Fibroblast of peridontal ligament (primary cell): ENCODE data around the gene SMURF2.
A peak's percentile ranks its signal among the peaks of the same experiment; 100 is the strongest.
"Not testable (repeated sequence)": the region's sequence is repeated elsewhere in the genome, so short reads cannot be mapped to it uniquely, and the experiment has no call there.

Source experiments
- DNase-seq: peaks from one replicate; pipeline ENCODE4 v3.0.0-alpha.2; 2010; ENCODE audit errors: extremely low read depth

SMURF2 gene

DNA sequence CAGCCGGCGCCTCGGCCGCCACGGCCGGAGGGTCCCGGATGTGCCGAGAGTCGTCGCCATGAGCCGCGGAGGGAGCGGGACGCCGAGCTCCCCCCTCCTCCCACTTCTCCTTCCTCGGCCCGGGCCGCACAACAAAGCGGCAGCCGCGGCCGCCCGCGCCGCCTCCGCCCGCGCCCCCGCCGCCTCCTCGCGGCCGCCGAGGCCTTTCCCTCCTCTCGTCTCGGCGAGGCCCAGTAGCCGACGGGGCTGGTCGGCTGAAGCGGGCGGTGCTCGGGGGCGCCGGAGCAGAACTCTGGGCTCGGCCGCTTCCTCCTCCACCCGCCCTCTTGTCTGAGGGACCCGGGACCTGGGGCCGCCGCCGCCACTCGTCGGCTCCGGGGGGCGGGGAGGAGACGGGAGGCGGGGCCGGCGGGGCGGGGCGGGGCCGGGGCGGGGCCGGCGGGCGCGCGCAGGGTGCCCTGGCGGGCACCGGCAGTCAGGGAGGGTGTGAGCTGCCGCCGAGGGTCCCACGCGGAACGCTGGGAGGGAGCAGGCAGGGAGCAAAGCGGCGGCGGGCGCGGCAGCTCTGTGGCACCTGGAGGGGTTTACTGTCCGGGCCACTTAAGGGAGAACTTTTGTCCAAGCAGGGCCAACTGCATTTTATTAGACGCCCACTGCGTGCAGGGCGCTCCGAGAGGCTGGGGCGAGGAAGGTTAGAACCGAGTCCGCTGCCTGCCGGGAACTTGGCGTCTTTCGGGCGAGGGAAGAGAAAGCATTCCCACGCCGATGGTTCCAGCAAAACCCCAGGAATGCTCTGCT is at the start of gene SMURF2:
Gene SMURF2, minus strand, starts transcription at position 332 of the 798 bp plus-strand sequence. CDS start 427 bp downstream, outside the sequence.
- no peak for DNase-seq

DNA sequence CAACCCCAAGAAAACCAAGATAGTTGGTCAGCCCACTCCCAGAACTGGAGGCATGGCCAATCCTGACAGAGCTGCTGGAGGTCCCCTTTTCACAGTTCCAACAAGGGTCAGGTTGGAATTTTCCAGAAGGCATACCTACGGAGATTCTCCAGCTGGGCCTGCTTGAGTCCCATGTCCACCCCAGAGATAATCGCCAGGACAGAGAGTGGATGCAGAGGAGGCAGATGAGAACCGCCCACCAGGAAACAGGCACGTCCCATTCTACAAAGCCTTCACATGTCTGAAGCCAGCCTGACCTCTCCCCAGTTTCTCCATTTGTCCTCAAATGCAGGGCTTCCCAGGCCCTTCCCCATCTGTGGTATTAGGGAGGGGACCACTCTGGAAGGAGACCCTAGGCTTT is 47.4 kb upstream of the SMURF2 start:
- DNase-seq, result no peak

DNA sequence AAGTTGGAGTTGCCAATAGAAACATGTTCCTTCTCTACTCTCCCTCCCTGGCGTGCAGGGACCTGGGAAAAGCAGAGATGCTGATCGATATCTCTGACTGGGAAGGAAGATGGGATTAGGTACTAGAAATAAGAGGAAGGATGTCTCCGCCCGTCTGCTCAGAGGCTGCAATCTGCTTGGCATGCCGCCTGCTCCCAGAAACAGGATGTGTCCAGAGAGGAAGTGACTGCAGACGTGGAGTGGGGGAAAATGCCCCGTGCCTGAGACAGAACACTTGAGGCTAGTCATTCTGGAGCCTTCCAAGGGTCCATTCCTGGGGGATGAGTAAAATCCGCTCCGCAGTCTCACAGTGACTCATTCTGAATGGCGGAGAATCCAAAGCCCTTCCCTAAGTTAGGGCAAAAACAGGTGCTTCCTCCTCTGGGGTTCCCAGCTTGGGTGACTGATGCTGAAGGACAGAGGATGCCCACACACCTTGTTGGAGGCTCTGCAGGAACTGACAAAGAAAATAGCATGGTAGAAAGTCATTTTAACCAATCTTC is 45.0 kb upstream of the SMURF2 start:
- DNase-seq, result peak; percentile 97

DNA sequence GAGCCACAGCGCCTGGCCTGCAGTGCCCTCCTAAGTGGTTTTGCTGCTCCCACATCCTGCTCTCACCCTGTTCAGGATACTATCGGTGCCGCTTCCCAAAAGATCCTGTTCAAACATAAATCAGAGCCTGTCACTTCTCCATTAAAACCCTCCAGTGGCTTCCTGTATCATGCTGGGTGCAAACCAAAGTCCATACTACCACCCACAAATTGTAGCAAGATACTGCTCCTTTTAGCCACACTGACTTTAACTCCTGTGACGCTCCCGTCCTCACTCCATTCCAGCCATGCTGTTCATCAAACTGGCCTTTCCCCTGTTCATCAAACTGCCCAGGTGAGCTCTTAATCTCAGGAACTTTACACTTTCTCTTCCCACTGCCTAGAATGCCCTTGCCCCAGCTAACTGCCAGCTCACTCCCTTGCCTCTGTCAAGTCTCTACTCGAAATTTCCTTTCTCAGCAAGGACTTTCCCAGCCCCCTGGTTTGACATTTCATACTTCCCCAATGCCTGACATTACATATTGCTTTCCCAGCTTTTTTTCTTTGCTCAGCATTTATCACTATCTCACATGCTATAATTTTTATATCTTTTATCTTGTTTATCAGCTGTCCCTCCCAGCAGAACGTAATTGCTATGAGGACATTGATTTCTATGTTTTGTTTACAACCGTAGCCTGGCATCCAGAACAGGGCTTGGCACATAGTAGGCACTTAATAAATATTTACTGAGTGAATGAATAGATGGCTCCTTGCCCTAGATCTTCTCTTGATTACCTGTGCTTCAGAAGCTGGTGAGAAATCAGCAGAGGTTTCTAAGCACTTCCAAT is 44.3 kb upstream of the SMURF2 start:
- DNase-seq, result no peak

DNA sequence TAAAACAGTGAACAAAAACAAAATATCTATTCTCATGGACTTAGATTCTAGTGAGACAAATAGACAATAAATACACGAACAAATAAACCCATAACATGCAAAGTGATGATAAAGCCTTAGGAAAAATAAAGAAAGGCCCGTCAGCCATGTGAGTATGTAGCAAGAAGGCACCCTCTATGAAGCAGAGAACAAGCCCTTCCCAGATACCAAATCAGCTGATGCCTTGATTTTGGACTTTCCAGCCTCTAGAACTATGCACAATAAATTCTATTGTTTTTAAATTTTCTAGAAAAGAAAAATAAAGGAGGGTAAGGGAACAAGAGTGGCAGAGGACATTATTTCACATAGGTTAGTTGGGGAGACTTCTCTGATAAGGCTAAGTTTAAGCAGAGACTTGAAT is 40.7 kb upstream of the SMURF2 start:
- DNase-seq, result no peak

DNA sequence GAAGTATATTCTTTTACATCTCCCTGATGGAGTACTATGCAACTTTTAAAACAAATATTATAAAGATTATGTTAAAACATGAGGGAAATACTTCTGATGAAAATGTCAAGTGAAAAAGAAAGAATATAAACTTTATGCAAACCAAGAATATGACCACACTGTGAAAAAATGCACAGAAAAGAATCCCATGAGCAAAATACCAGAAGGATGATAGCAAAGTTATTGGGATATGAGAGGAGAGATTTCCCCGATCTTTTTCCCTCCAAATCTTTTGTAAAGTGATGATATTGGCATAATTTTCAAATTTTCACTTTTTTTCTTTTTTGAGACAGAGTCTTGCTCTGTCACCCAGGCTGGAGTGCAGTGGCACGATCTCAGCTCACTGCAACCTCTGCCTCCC is 36.6 kb upstream of the SMURF2 start:
- peak; percentile 75 for DNase-seq

DNA sequence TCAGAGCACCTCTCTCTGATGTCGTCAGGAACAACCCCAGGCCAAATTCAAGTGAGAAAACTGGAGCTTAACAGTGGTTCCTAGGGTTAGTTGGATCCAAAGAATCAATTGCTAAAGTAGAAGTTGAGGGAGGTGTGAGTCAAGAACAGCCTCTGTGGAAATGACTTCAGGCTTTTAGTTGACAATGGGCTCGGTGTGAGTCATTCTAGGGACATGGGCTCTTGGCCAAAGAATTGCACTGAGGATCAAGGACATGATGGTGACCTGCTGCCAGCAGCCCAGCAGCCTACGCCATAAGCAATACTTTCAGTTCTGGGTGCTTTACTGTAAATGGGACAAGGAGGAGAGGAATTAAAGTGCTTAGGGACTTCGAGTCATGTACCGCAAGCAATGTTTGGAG is 32.1 kb upstream of the SMURF2 start:
- DNase-seq, result peak; percentile 57

GRCh38 chr17:64692187-64692586 is 30.1 kb upstream of the SMURF2 start:
- peak; percentile 79 for DNase-seq

DNA sequence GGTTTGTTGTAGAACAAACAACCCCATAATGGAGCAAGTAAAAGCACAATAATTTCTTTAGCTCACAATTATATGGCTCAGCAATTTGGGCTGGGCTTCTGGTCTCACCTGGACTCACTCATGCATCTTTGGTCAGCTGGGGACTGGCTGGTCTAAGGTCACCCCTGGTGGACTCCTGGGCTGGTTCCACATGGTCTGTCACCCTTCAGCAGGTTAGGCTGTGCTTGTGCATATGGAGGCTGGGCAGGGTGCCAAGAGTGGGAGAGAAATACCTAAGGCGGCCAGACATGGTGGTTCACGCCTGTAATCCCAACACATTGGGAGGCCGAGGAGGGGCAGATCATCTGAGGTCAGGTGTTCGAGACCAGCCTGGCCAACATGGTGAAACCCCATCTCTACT is 27.0 kb upstream of the SMURF2 start:
- DNase-seq, result no peak

DNA sequence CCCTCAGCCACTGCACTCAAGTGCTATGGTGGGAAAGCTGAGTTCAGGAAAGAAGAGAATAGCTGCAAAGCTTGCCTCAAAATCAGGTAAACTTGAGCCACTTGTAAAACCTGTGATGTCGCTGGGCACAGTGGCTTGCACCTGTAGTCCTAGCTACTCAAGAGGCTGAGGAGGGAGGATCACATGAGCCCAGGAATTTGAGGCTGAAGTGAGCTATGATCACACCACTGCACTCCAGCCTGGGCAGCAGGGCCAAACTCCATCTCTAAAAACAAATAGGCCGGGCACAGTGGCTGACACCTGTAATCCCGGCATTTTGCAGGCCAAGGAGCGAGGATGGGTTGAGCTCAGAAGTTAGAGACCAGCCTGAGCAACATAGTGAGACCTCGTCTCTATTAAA is 26.4 kb upstream of the SMURF2 start:
- DNase-seq, result no peak

DNA sequence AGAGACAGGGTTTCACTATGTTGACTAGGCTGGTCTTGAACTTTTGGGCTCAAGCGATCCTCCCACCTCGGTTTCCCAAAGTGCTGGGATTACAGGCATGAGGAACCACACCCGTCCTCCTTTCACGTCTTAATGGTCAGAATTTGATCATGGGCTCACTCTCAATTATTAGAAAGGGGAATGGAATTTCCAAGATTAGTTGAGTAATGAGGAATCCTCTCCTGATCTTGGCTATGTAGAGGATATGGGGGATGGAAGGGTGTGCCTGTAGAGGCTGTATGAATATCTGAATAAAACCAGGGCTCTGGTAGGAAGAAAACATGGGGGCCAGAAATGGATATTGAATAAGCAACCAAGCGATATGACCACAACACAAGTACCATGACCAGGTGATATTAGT is 25.9 kb upstream of the SMURF2 start:
- DNase-seq, result peak; percentile 50

DNA sequence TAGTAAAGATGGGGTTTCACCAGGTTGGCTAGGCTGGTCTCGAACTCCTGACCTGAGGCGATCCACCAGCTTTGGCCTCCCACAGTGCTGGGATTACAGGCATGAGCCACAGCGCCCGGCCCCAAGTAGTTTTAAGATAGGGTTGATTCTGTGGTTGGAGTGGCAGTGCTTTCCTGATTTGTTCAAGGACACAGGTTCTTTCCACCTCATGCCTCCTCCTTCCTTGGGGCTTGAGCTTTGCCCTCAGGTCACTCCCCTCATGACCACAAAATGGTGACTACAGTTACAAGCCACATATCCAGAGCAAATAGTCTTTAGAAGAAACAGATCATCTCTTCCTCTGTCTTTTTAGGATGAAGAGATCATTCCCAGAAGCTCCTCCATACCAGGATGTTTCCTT is 25.3 kb upstream of the SMURF2 start:
- no peak for DNase-seq

DNA sequence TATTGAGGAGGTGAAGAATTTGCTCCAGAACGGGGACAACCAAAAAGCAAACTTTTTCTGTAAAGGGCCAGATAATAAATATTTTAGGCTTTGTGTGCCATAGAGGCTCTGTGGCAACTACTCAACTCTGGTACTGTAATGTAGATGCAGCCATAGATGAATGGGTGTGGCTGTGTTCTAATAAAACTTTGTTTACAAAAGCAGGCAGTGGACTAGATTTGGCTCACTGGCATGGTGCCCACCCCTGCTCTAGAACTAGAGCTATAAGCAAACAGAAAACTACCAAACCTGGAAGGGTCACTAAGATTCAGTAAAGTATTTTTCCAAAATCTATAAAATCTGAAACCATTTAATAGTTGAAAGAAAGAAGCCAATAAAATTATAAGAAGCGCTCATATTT is 24.6 kb upstream of the SMURF2 start:
- no peak for DNase-seq

DNA sequence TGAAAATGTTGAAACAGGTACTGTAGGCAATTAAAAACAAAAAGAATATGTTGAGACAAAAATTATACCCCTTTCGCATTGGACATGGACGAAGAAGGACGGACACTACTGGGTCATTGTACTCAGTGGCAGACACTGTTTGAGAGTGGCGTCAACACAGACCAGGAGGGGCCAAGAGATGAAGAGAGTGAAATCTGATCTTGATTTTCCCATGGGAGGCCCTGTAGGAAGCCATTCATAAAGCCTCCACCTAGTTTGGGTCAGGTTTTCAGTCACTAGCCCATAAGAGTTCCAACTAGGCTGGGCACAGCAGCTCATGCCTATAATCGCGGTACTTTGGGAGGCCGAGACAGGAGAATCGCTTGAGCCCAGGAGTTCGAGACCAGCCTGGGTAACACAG is 23.6 kb upstream of the SMURF2 start:
- no peak for DNase-seq

DNA sequence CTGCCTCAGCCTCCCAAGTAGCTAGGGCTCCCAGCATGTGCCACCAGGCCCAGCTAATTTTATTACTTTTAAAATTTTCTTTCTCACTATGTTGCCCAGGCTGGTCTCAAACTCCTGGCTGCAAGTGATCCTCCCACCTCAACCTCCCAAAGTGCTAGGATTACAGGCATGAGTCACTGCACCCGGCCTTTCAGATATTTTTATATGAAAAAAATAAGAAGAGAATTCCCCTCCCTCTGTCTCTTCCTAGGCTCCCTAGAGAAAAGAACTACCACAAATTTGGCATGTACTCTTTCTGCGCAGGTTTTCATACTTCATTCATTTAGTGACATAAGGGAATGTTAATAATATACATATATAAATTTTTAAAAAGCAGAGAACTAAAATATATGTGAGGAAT is 21.7 kb upstream of the SMURF2 start:
- peak; percentile 69 for DNase-seq

GRCh38 chr17:64682261-64683181 is 20.4 kb upstream of the SMURF2 start:
- DNase-seq, result peak; percentile 70

DNA sequence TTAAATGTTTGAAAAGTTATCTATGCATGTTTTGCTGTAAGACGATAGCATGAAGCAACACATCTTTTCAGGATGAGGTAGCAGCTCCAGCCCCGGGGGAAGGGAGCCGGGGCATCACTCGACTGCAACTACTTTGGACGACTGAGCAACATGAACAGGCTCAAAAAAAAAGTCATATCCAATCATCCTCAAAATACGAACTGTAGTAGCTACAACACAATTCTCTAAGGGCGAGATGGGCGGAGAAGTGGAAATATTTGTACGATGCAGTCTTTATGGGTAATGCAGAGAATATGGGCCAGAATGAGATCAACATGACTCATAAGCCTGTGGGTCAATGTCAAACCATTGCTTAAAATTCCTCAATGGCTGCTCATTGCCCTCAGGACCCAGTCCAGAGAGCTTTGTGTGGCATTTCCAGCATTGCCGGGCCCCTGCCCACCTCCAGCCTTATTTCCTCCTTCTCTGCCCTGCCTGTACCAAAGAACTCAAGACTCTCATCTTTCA is 17.7 kb upstream of the SMURF2 start:
- DNase-seq, result peak; percentile 100

GRCh38 chr17:64676763-64677162 is 14.7 kb upstream of the SMURF2 start:
- DNase-seq, result no peak

- not testable (repeated sequence) for DNase-seq
These were observed 8.9 kb upstream of the SMURF2 start for GRCh38 chr17:64670843-64671590.

GRCh38 chr17:64667807-64668721 is 6.0 kb upstream of the SMURF2 start:
- peak; percentile 81 for DNase-seq
